Pancreas (tissue), 10 donors: ENCODE measurements around the gene SHISA2. TPM values are rescaled to one million over a fixed set of nuclear protein-coding genes. Genes with fewer than 3 reads are reported as not detected.

ENCODE experiments used
- ATAC-seq, 4 donors: fragments of 200-7000 bp; cut with Tn5 transposase; one replicate each; pipeline versions ENCODE4 v1.8.0 to v1.9.1; 2020; ENCODE audit warnings: mild to moderate bottlenecking in 4 of 4, moderate library complexity in 4 of 4
- DNase-seq, 6 donors: peaks; one replicate each; pipeline ENCODE4 v3.0.0-alpha.2; 2020
- FAIRE-seq: peaks from 2 replicates; lab custom pipeline; 2012; peaks lifted over from hg19 to GRCh38; lab: Jason Lieb, UNC
- H3K27ac ChIP-seq, 4 donors: fragments of 200-600 bp; sonication (generic); 1 replicate in 3 of 4; 2 replicates in 1 of 4; pipeline versions ENCODE4 v1.5.0 to v1.8.0; 2020
- H3K27me3 ChIP-seq, 4 donors: fragments of 200-600 bp; one replicate each; pipeline ENCODE4 v1.8.0; 2021
- H3K36me3 ChIP-seq, 3 donors: fragments of 200-600 bp; sonication (generic) in 1 of 3; one replicate each; pipeline versions ENCODE4 v1.5.0 to v1.8.0; 2020 to 2021
- H3K4me1 ChIP-seq, 3 donors: fragments of 200-600 bp; one replicate each; pipeline ENCODE4 v1.8.0; 2021
- H3K4me3 ChIP-seq, 4 donors: fragments of 200-600 bp; sonication (generic) in 2 of 4; one replicate each; pipeline versions ENCODE4 v1.5.0 to v1.8.0; 2020 to 2021
- H3K9me3 ChIP-seq, 4 donors: fragments of 200-600 bp; one replicate each; pipeline ENCODE4 v1.8.0; 2021
- CTCF ChIP-seq, 4 donors: fragments of 200-600 bp; sonication (generic) in 3 of 4; IDR thresholded peaks; one replicate each; pipeline versions ENCODE4 v1.5.0 to v1.8.0; 2021; ENCODE audit warnings: antibody characterized with exemption in 4 of 4
- WGBS, 2 donors: extraction: QIAGEN DNeasy Blood & Tissue Kit; methylation state at CpG; one replicate each; pipeline ENCODE4 v1.1.7; 2013; 5-methylcytosine and 5-hydroxymethylcytosine counted together
- intact Hi-C, 3 donors: fragments of 100-400 bp; cut with DNase I; formaldehyde crosslinking; loops; one replicate each; pipeline versions ENCODE4 v1.11.1 to v1.14.2; 2022
- polyA plus RNA-seq, 2 donors: library from polyadenylated mRNA; stranded (reverse); fragments of 200-250 nt; gene quantifications; one replicate each; pipeline ENCODE4 v1.2.3, GENCODE V29; 2013
- total RNA-seq, 6 donors: library from RNA; stranded (reverse); fragmentation: NEBNext Ultra II Directional in 4 of 6; extraction: Animal tissue kit (Norgen Biotek cat#: 25700) in 4 of 6; gene quantifications; one replicate each; pipeline versions ENCODE4 v1.2.1 to v1.2.4, GENCODE V29; 2021 to 2023
- donor health status: healthy with polysubstance abuse.
- donor health status: DM: no; HTN: no; CAD: no; lungs with moderate emphysema.
- donor health status: DM: no; HTN: no; CAD: no.
- donor health status: control.
- donor health status: control.
- donor health status: Bipolar disorder and iron deficiency.
- donor health status: DM: yes; HTN: yes; CAD: no.
- donor health status: DM: no; HTN: no; CAD: no.
- donor health status: DM: no; HTN: no; CAD: no.
- donor health status: DM: yes; HTN: yes; CAD: no.

Gene SHISA2
- total and polyA plus RNA-seq, 8 donors: 0.23 to 0.98 (median 0.42) TPM

GRCh38 chr13:26062853-26063444, 11.1 kb upstream of the SHISA2 start:
- no peaks in the 10 kb centered on the region for H3K36me3 ChIP-seq
- no peak overlapping the region for H3K27ac ChIP-seq
- peak in 2 of 6 donors; percentile 35 to 45 for DNase-seq
- H3K4me1 ChIP-seq: no peaks in the 10 kb centered on the region
- no peak for FAIRE-seq
- H3K9me3 ChIP-seq: no peaks in the 10 kb centered on the region
- WGBS, 2 donors: 29 to 38% methylated on average over 5 of the region's 5 CpGs
- intact Hi-C loops: loop anchor here in 1 of 3 donors (10.0 kb wide), 1 partner anchor 488 kb away; no protein-coding TSS in a partner anchor
- no peak overlapping the region for H3K4me3 ChIP-seq
- ATAC-seq: peak; percentile 48 to 92 (median 86)
- peak; percentile 11 to 61 (median 32) for TF ChIP-seq CTCF (IDR thresholded peaks at IDR 0.05)
- H3K27me3 ChIP-seq: no peaks in the 10 kb centered on the region

- ATAC-seq (peak in 2 of 4 donors; percentile 43 to 57), FAIRE-seq (no peak), DNase-seq (no peak)
- H3K9me3 ChIP-seq: no peaks in the 10 kb centered on the region
- no peaks in the 10 kb centered on the region for H3K4me1 ChIP-seq
- 80 to 89% methylated on average over 6 of the region's 6 CpGs for WGBS, 2 donors
- no peaks in the 10 kb centered on the region for H3K36me3 ChIP-seq
- no peak overlapping the region for H3K27ac ChIP-seq
- no peaks in the 10 kb centered on the region for H3K27me3 ChIP-seq
- no peak overlapping the region for H3K4me3 ChIP-seq
- no peak for TF ChIP-seq CTCF (IDR thresholded peaks at IDR 0.05)
- intact Hi-C loops: loop anchor here in 1 of 3 donors (10.0 kb wide), 1 partner anchor 487 kb away; no protein-coding TSS in a partner anchor
Observed at GRCh38 chr13:26061947-26062346, 10.1 kb upstream of the SHISA2 start.

- Histone ChIP-seq H3K4me1 (no peaks in the 10 kb centered on the region), H3K27ac (no peak overlapping the region), H3K36me3 (no peaks in the 10 kb centered on the region), H3K9me3 (no peaks in the 10 kb centered on the region), H3K4me3 (no peak overlapping the region), H3K27me3 (no peaks in the 10 kb centered on the region)
- ATAC-seq: no peak
- no peak for TF ChIP-seq CTCF (IDR thresholded peaks at IDR 0.05)
- 67 to 71% methylated on average over 5 of the region's 5 CpGs for WGBS, 2 donors
- intact Hi-C loops: loop anchor here in 1 of 3 donors (10.0 kb wide), 1 partner anchor 486 kb away; no protein-coding TSS in a partner anchor
- FAIRE-seq: no peak
- DNase-seq: no peak
Observed at GRCh38 chr13:26061256-26061655, 9.4 kb upstream of the SHISA2 start.

GRCh38 chr13:26060357-26060756, 8.5 kb upstream of the SHISA2 start:
- DNase-seq: no peak
- no peaks in the 10 kb centered on the region for H3K4me1 ChIP-seq
- peaks cover 0 to under 1% (median 0%) of the 10 kb centered on the region in 4 donors for H3K27me3 ChIP-seq
- H3K36me3 ChIP-seq: no peaks in the 10 kb centered on the region
- ATAC-seq: no peak
- H3K27ac ChIP-seq: no peak overlapping the region
- FAIRE-seq: no peak
- intact Hi-C loops: loop anchor here in 1 of 3 donors (10.0 kb wide), 1 partner anchor 486 kb away; no protein-coding TSS in a partner anchor
- H3K9me3 ChIP-seq: no peaks in the 10 kb centered on the region
- H3K4me3 ChIP-seq: no peak overlapping the region
- no peak for TF ChIP-seq CTCF (IDR thresholded peaks at IDR 0.05)
- 73 to 77% methylated on average over 4 of the region's 4 CpGs for WGBS, 2 donors

GRCh38 chr13:26058704-26059103, 6.9 kb upstream of the SHISA2 start:
- H3K4me1 ChIP-seq: no peaks in the 10 kb centered on the region
- H3K27ac ChIP-seq: no peak overlapping the region
- no peaks in the 10 kb centered on the region for H3K9me3 ChIP-seq
- no peaks in the 10 kb centered on the region for H3K36me3 ChIP-seq
- 49 to 61% methylated on average over 6 of the region's 6 CpGs for WGBS, 2 donors
- no peak overlapping the region for H3K4me3 ChIP-seq
- FAIRE-seq (no peak), DNase-seq (no peak), ATAC-seq (no peak)
- intact Hi-C loops: no loop called here
- peaks cover 0 to 4% (median 0%) of the 10 kb centered on the region in 4 donors for H3K27me3 ChIP-seq
- no peak for TF ChIP-seq CTCF (IDR thresholded peaks at IDR 0.05)
